ENCODE data around the gene NQO2. TPM values are rescaled to one million over a fixed set of nuclear protein-coding genes. Genes with fewer than 3 reads are reported as not detected.
"Not testable (repeated sequence)": the region's sequence is repeated elsewhere in the genome, so short reads cannot be mapped to it uniquely, and the experiment has no call there.

The NQO2 gene
- total and polyA plus RNA-seq, 5 donors: 38.1 to 71.0 (median 50.2) TPM

DNA sequence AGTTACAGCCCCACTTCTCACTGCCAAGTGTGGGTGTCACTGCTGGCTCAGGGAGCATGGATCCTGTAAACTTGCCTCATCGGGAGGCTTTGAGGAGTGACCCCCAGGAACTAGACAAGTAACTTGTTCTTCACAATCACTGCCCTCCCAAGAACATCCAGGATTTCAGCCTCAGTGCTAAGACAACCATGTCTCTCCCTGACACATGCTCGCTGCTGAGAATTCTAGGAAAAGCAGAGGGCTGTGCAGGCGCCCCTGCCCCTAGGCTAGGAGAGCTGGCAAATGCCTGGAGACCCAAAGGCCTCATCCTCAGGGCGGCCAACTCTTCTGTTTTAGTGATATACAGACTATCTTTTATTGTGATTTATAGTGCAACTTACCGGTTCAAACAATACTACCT is 3.5 kb downstream of the NQO2 start:
- intact Hi-C loops (cut with DNase I); H3K4me3 ChIP-seq (ENCODE audit: low read length); H3K4me1 ChIP-seq (ENCODE audit: control insufficient read depth, insufficient read depth, low read length); ATAC-seq; H3K9me3 ChIP-seq (ENCODE audit: control insufficient read depth, low read length); DNase-seq; H3K27ac ChIP-seq (ENCODE audit: low read length); H3K27me3 ChIP-seq (ENCODE audit: control insufficient read depth, insufficient read depth): not testable (repeated sequence)
- WGBS: 65% methylated on average over 4 of the region's 5 CpGs

DNA sequence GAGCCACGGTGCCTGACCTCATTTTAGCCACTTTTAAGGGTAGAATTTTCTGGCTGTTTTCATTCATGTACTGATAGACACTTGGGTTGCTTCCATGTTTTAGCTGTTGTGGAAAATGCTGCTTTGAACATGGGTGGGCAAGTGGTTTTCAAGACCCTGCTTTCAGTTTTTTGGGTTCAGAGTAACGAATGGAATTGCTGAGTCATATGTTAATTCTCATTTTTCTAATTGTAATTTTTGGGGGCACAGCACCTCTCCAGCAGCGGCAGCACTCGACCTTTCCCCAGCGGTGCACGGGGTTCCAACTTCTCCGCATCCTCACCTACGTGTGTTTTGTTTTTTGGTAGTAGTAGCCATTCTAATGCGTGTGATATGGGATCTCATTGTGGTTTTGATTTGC is 5.4 kb downstream of the NQO2 start:
- ATAC-seq (no peak), DNase-seq (no peak)
- Histone ChIP-seq H3K4me3 (ENCODE audit: low read length) (no peak overlapping the region), H3K27me3 (ENCODE audit: control insufficient read depth, insufficient read depth) (no peaks in the 10 kb centered on the region), H3K4me1 (ENCODE audit: control insufficient read depth, insufficient read depth, low read length) (peaks cover 2% of the 10 kb centered on the region), H3K9me3 (ENCODE audit: control insufficient read depth, low read length) (no peaks in the 10 kb centered on the region), H3K27ac (ENCODE audit: low read length) (no peak overlapping the region)
- intact Hi-C loops (cut with DNase I): no loop called here
- WGBS: 96% methylated on average over 9 of the region's 9 CpGs

DNA sequence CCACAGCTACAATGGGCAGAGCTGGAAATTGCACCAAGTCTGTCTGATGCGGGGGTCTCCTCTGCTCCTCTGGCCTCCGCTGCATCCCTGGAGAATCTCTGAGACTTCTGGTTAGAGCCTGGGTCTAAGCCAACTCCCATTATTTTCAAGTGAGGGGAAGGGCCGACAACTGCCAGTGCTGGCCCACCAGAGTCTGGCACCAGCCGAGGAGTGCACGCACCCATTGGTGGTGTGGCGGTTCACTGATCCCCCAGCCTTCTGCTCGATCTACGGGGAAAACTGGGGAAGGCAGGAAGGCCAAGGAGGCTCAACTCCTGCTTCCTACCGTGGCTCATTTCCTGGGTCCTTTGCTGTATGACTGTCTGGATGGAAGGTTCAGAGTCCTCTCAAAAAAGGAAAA is 6.2 kb downstream of the NQO2 start:
- ATAC-seq (no peak), DNase-seq (peak in 1 of 3 donors; percentile 28)
- intact Hi-C loops (cut with DNase I): no loop called here
- no peak overlapping the region for H3K27ac ChIP-seq (ENCODE audit: low read length)
- WGBS: 94% methylated on average over 9 of the region's 9 CpGs
- peaks cover 2% of the 10 kb centered on the region for H3K4me1 ChIP-seq (ENCODE audit: control insufficient read depth, insufficient read depth, low read length)
- H3K27me3 ChIP-seq (ENCODE audit: control insufficient read depth, insufficient read depth): no peaks in the 10 kb centered on the region
- H3K9me3 ChIP-seq (ENCODE audit: control insufficient read depth, low read length): peaks cover 3% of the 10 kb centered on the region
- H3K4me3 ChIP-seq (ENCODE audit: low read length): no peak overlapping the region

DNA sequence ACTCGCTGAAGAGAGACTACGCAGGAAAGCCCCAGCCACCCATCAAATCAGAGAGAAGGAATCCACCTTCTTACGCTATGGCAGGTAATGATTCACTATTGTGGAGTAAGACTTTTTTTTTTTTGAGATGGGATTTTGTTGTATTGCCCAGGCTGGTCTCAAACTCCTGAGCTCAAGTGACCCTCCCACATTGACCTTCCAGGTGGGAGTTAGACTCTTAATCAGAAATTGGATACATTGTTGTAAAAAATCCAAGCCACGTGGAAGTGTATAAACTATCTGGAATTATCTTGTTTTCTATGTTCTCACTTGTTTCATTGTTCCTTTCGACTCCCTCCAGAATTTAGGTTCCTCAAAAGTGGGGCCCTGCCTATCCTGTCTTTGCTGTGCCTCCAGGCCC is 6.8 kb downstream of the NQO2 start:
- H3K4me3 ChIP-seq (ENCODE audit: low read length): no peak overlapping the region
- H3K4me1 ChIP-seq (ENCODE audit: control insufficient read depth, insufficient read depth, low read length): peaks cover 2% of the 10 kb centered on the region
- H3K27ac ChIP-seq (ENCODE audit: low read length): no peak overlapping the region
- H3K9me3 ChIP-seq (ENCODE audit: control insufficient read depth, low read length): peaks cover 3% of the 10 kb centered on the region
- H3K27me3 ChIP-seq (ENCODE audit: control insufficient read depth, insufficient read depth): no peaks in the 10 kb centered on the region
- ATAC-seq (no peak), DNase-seq (no peak)
- intact Hi-C loops (cut with DNase I): no loop called here
- 89% methylated on average over 5 of the region's 5 CpGs for WGBS

DNA sequence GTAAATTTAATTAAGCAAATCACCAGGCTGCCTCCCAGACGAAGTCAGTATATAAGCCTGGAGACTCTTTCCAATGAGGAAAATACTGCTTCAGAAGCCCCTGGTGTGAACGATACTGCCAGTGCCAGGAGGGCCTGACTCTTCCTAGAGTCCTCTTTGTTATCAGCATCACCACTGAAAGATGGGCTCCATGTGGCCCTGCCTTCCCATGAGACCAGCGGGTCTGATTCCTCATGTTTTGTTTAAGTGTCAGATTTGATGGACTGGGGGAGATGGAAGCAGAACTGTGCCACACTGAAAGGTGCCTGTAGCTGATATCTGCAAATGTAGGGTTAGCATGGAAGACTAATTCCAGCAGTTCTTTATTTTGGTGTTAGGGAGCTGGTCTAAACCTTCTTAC is 7.9 kb downstream of the NQO2 start:
- no peak for ATAC-seq
- Histone ChIP-seq H3K4me1 (ENCODE audit: control insufficient read depth, insufficient read depth, low read length) (peaks cover 2% of the 10 kb centered on the region), H3K9me3 (ENCODE audit: control insufficient read depth, low read length) (peaks cover 3% of the 10 kb centered on the region), H3K4me3 (ENCODE audit: low read length) (no peak overlapping the region), H3K27me3 (ENCODE audit: control insufficient read depth, insufficient read depth) (no peaks in the 10 kb centered on the region), H3K27ac (ENCODE audit: low read length) (no peak overlapping the region)
- intact Hi-C loops (cut with DNase I): no loop called here
- 87% methylated on average over 3 of the region's 3 CpGs for WGBS
- no peak for DNase-seq

DNA sequence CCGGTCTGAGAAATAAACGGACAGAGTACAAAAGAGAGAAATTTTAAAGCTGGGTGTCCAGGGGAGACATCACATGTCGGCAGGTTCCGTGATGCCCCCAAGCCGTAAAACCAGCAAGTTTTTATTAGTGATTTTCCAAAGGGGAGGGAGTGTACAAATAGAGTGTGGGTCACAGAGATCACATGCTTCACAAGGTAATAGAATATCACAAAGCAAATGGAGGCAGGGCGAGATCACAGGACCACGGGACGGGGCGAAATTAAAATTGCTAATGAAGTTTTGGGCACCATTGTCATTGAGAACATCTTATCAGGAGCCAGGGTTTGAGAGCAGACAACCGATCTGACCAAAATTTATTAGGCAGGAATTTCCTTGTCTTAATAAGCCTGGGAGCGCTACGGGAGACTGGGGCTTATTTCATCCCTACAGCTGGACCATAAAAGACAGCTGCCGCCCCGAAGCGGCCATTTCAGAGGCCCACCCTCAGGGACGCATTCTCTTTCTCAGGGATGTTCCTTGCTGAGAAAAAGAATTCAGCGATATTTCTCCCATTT is 9.1 kb downstream of the NQO2 start:
- DNase-seq; H3K9me3 ChIP-seq (ENCODE audit: control insufficient read depth, low read length); H3K27me3 ChIP-seq (ENCODE audit: control insufficient read depth, insufficient read depth); H3K27ac ChIP-seq (ENCODE audit: low read length); H3K4me1 ChIP-seq (ENCODE audit: control insufficient read depth, insufficient read depth, low read length); H3K4me3 ChIP-seq (ENCODE audit: low read length); ATAC-seq; intact Hi-C loops (cut with DNase I): not testable (repeated sequence)
- WGBS: 97% methylated on average over 17 of the region's 17 CpGs

DNA sequence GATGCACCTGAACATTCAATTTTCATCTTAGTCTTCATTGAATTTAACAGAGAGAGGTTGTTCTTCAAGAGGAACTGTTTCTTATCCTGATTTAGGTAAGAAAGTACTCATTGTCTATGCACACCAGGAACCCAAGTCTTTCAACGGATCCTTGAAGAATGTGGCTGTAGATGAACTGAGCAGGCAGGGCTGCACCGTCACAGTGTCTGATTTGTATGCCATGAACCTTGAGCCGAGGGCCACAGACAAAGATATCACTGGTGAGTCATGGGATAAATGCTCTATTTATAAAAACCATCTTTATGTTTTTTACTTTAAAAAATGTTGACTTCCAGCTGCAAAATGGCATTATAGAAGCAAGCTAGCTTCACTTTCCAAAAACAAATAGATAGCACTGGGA is 10.2 kb downstream of the NQO2 start:
- H3K27me3 ChIP-seq (ENCODE audit: control insufficient read depth, insufficient read depth): no peaks in the 10 kb centered on the region
- H3K27ac ChIP-seq (ENCODE audit: low read length): no peak overlapping the region
- 66% methylated on average over 3 of the region's 3 CpGs for WGBS
- H3K9me3 ChIP-seq (ENCODE audit: control insufficient read depth, low read length): peaks cover 3% of the 10 kb centered on the region
- DNase-seq (no peak), ATAC-seq (no peak)
- H3K4me1 ChIP-seq (ENCODE audit: control insufficient read depth, insufficient read depth, low read length): no peaks in the 10 kb centered on the region
- intact Hi-C loops (cut with DNase I): no loop called here
- H3K4me3 ChIP-seq (ENCODE audit: low read length): no peak overlapping the region

DNA sequence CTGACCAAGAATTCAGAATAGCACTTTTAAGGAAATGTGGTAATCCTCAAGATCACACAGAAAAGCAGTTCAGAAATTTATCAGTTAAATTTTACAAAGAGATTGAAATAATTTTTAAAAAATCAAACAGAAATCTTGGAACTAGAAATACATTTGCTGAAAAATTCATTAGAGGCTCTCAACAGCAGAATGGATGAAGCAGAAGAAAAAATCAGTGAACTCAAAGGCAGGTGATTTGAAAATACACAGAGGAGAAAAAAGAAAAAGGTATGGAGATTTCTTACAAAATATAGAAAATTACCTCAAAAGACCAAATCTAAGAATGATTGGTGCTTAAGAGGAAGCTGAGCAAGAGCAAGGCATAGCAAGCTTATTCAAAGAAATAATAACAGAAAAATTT is 11.5 kb downstream of the NQO2 start:
- Histone ChIP-seq H3K27ac (ENCODE audit: low read length) (no peak overlapping the region), H3K4me3 (ENCODE audit: low read length) (no peak overlapping the region), H3K27me3 (ENCODE audit: control insufficient read depth, insufficient read depth) (no peaks in the 10 kb centered on the region), H3K9me3 (ENCODE audit: control insufficient read depth, low read length) (peaks cover 3% of the 10 kb centered on the region), H3K4me1 (ENCODE audit: control insufficient read depth, insufficient read depth, low read length) (no peaks in the 10 kb centered on the region)
- ATAC-seq (no peak), DNase-seq (no peak)
- intact Hi-C loops (cut with DNase I): no loop called here

DNA sequence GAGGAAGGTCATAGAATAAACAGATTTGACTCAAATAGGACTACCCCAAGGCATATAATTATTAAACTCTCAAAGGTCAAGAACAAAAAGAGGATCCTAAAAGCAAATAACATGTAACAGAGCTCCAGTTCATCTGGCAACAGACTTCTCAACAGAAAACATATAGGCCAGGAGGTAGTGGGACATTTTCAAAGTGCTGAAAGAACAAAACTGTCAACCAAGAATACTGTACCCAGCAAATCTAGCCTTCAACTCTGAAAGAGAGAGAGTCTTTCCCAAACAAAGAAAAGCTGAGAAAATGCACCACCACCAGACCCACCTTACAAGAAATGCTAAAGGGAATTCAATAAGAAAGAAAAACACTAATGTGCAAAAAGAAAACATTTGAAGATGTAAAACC is 11.9 kb downstream of the NQO2 start:
- H3K27me3 ChIP-seq (ENCODE audit: control insufficient read depth, insufficient read depth): no peaks in the 10 kb centered on the region
- H3K27ac ChIP-seq (ENCODE audit: low read length): no peak overlapping the region
- no peak overlapping the region for H3K4me3 ChIP-seq (ENCODE audit: low read length)
- ATAC-seq (no peak), DNase-seq (no peak)
- peaks cover 3% of the 10 kb centered on the region for H3K9me3 ChIP-seq (ENCODE audit: control insufficient read depth, low read length)
- no peaks in the 10 kb centered on the region for H3K4me1 ChIP-seq (ENCODE audit: control insufficient read depth, insufficient read depth, low read length)
- intact Hi-C loops (cut with DNase I): no loop called here

DNA sequence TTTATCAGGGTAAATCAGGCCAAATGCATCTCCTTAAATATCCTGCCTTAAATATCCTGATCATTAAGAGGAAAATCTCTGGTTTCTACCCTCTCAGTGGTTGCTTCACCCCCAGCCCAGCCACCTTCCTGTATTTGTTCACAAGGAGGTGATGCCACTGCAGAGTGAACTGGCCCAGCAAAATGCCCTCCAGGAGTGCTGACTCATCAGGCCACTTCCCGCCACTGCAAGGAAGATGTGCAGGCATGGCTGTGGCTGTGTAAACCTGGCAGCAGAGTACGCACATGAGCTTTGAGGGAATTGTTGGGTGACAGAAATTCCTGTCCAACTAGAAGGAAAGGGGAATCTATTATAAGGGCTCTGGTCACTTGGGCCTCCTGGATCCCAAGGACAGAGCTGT is 13.8 kb downstream of the NQO2 start:
- Histone ChIP-seq H3K4me1 (ENCODE audit: control insufficient read depth, insufficient read depth, low read length) (no peaks in the 10 kb centered on the region), H3K9me3 (ENCODE audit: control insufficient read depth, low read length) (peaks cover 3% of the 10 kb centered on the region), H3K27me3 (ENCODE audit: control insufficient read depth, insufficient read depth) (no peaks in the 10 kb centered on the region), H3K4me3 (ENCODE audit: low read length) (no peak overlapping the region), H3K27ac (ENCODE audit: low read length) (no peak overlapping the region)
- DNase-seq (peak in 1 of 3 donors; percentile 49), ATAC-seq (peak; percentile 25 to 27)
- intact Hi-C loops (cut with DNase I): no loop called here
- WGBS: 79% methylated on average over 2 of the region's 2 CpGs

DNA sequence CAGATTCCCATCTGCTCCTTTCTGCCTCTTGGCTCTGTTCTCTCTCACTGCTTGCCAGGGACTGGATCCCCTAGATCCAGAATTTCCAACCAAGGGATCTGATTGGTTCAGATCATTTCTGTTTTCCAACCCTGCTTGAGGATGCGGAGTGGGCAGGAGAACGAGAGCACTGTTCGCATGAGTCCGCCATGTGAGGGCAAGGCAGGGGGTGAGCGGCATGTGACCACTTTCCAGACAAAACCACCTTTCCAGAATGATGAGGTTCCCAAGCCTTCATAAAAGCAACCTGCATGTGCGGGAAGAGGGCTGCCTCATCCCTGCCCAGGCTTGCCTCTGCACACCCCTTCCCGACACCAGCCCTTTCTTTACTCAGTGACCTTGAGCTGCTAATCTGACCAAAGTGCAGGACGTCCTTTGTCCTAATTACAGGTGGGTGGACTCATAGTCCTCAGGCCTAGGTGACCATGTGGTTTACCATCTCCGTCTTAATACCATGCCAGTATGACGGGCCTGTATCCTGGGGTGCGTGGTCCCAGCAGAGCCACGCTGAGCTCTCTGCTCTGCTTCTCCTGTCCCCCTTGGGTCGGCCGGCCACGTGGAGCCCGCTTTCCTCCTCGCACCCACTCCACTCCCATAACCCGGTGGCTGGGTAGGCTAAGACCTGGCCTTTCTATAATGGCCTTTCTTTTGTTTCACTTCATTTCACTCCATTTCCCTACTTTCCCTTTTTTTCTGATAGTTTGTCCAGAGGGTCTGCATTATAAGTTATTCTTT is 14.4 kb downstream of the NQO2 start:
- Histone ChIP-seq H3K4me1 (ENCODE audit: control insufficient read depth, insufficient read depth, low read length) (no peaks in the 10 kb centered on the region), H3K27ac (ENCODE audit: low read length) (no peak overlapping the region), H3K9me3 (ENCODE audit: control insufficient read depth, low read length) (peaks cover 3% of the 10 kb centered on the region), H3K4me3 (ENCODE audit: low read length) (no peak overlapping the region), H3K27me3 (ENCODE audit: control insufficient read depth, insufficient read depth) (no peaks in the 10 kb centered on the region)
- no peak for DNase-seq
- intact Hi-C loops (cut with DNase I): no loop called here
- 89% methylated on average over 18 of the region's 18 CpGs for WGBS
- no peak for ATAC-seq
